ENCODE results near the gene RAB31. TPM values are rescaled to one million over a fixed set of nuclear protein-coding genes. Genes with fewer than 3 reads are reported as not detected.
A peak's percentile ranks its signal among the peaks of the same experiment; 100 is the strongest.

RAB31 gene
- polyA plus RNA-seq, 1 experiment, result 37.2 TPM

GRCh38 chr18:9824952-9825371 is 116.9 kb downstream of the RAB31 start:
- Histone ChIP-seq H3K27me3 (ENCODE audit: control insufficient read depth, insufficient read depth, low read length) (no peaks in the 10 kb centered on the region), H3K36me3 (ENCODE audit: control insufficient read depth, insufficient read depth, low read length) (no peaks in the 10 kb centered on the region), H3K4me3 (ENCODE audit: low read depth, low read length) (no peak overlapping the region)
- POLR2A ChIA-PET, result no interaction called here
- no peak for DNase-seq (ENCODE audit: low read depth)
- TF ChIP-seq CTCF (IDR thresholded peaks at IDR 0.05; ENCODE audit: insufficient read depth, low read depth, low read length), result no peak
- CTCF ChIA-PET, result no interaction called here

- no peaks in the 10 kb centered on the region for H3K36me3 ChIP-seq (ENCODE audit: control insufficient read depth, insufficient read depth, low read length)
- no peak for TF ChIP-seq CTCF (IDR thresholded peaks at IDR 0.05; ENCODE audit: insufficient read depth, low read depth, low read length)
- peak; percentile 79 for DNase-seq (ENCODE audit: low read depth)
- no peaks in the 10 kb centered on the region for H3K27me3 ChIP-seq (ENCODE audit: control insufficient read depth, insufficient read depth, low read length)
- ChIA-PET CTCF (no interaction called here), POLR2A (no interaction called here)
- no peak overlapping the region for H3K4me3 ChIP-seq (ENCODE audit: low read depth, low read length)
Measured at GRCh38 chr18:9825571-9826073, 117.5 kb downstream of the RAB31 start.

DNA sequence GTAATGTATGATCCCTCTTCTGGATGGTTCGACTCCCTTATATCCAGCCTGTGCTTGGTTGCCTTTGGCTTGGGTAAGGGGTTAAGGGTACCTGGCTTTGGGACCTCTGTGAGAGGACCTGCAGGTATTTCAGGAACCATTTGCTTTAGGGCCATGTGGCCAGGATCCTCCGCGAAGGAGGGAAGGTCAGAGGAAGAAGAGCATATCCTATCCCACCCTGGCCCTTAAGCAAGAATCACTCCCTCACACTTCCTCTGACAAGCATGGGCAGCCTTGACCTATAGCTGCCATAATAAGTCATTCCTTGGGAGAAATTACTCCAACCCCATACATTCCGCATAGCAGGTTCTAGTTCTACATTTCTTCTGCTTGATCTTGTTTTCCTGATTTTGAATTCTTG is 118.6 kb downstream of the RAB31 start:
- ChIA-PET POLR2A (no interaction called here), CTCF (interaction anchor here (0.8 kb wide), 1 partner anchor 143 kb away, joined by 3 read pairs; no protein-coding TSS in a partner anchor)
- no peaks in the 10 kb centered on the region for H3K27me3 ChIP-seq (ENCODE audit: control insufficient read depth, insufficient read depth, low read length)
- no peaks in the 10 kb centered on the region; the same call in 1 of the 2 replicates for H3K36me3 ChIP-seq (ENCODE audit: control insufficient read depth, insufficient read depth, low read length)
- no peak for DNase-seq (ENCODE audit: low read depth)
- TF ChIP-seq CTCF (IDR thresholded peaks at IDR 0.05; ENCODE audit: insufficient read depth, low read depth, low read length), result no peak
- no peak overlapping the region for H3K4me3 ChIP-seq (ENCODE audit: low read depth, low read length)

DNA sequence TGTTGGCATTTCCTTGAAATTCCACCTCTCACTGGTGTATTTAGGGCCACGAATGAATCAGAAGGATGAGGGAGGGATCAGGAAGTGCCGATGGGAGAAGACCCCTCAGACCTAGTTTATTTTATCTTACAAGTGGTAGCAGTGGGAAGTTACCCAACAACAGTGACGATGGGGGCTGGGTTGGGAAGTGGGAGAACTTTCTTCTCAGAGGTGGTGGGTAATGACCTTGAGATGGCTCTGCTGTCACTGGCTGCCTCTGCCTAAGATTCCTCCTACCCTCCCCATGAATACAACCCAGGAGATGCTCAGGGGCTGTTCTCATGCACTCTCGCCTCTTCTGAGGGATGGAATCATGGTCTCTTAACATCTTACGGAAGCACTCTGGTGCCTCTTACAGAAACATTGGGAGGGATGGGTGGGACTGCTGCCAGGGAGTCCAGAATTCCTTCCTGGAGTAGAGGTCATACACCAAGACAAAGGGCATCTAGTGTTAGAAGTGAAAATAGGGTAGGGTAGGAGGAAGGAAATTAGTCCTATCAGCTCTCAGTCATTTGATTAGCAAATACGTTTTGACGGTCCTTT is 119.2 kb downstream of the RAB31 start:
- no peak for TF ChIP-seq CTCF (IDR thresholded peaks at IDR 0.05; ENCODE audit: insufficient read depth, low read depth, low read length)
- H3K27me3 ChIP-seq (ENCODE audit: control insufficient read depth, insufficient read depth, low read length), result no peaks in the 10 kb centered on the region
- DNase-seq (ENCODE audit: low read depth), result no peak
- H3K36me3 ChIP-seq (ENCODE audit: control insufficient read depth, insufficient read depth, low read length), result no peaks in the 10 kb centered on the region; the same call in 1 of the 2 replicates
- H3K4me3 ChIP-seq (ENCODE audit: low read depth, low read length), result no peak overlapping the region
- POLR2A ChIA-PET, result no interaction called here
- CTCF ChIA-PET, result interaction anchor here (0.8 to 1.6 kb wide), 2 partner anchors 9 to 144 kb away, joined by 3 read pairs; no protein-coding TSS in a partner anchor

DNA sequence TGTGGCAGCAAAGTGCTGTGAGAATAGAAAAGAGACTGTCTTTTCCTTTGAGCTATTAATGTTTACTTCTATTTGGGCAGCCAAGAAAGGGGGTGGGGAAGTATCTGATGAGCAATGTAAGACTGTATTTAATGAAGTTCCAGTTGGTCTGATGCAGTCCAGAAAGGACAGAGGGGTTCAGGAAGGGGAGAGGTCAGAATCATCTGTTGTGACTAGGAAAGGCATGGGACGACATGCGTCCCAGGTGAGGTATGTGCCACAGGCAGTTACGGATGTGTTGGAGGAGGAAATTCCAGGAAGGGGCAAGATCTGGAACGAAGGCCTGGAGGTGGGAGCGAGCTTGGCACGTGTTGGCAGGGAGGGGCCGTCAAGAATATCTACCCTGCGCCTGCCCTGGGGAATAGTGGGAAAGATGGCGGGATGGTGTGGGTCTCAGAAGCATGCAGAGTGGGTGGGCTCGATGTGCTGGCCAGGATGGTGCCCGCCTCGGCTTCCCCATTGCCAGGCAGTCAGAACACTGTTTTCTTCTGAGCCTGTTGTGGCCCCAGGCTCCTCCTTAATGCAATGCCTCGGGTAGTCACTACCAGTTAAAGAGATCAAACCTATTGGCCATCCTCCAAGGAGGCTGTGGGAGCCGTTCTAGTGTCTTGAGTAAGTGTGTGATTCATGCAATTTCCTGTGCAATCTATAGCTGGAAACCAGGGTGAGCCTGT is 119.8 kb downstream of the RAB31 start:
- no peak overlapping the region for H3K4me3 ChIP-seq (ENCODE audit: low read depth, low read length)
- ChIA-PET POLR2A (no interaction called here), CTCF (interaction anchor here (1.6 kb wide), 1 partner anchor 8 kb away, joined by 3 read pairs; no protein-coding TSS in a partner anchor)

More for the DNA sequence above, 119.8 kb downstream of the RAB31 start:
- no peaks in the 10 kb centered on the region for H3K27me3 ChIP-seq (ENCODE audit: control insufficient read depth, insufficient read depth, low read length)
- peak; percentile 76 for DNase-seq (ENCODE audit: low read depth)
- TF ChIP-seq CTCF (IDR thresholded peaks at IDR 0.05; ENCODE audit: insufficient read depth, low read depth, low read length), result no peak
- peaks cover 3% of the 10 kb centered on the region for H3K36me3 ChIP-seq (ENCODE audit: control insufficient read depth, insufficient read depth, low read length)
